ENCODE measurements around the gene SNRNP70. TPM values are rescaled to one million over a fixed set of nuclear protein-coding genes. Genes with fewer than 3 reads are reported as not detected.

The SNRNP70 gene
- polyA plus RNA-seq, 1 donor (not counting 4 experiments of a cell fraction or from before 2014, with no cell fraction given), result 149 TPM

DNA sequence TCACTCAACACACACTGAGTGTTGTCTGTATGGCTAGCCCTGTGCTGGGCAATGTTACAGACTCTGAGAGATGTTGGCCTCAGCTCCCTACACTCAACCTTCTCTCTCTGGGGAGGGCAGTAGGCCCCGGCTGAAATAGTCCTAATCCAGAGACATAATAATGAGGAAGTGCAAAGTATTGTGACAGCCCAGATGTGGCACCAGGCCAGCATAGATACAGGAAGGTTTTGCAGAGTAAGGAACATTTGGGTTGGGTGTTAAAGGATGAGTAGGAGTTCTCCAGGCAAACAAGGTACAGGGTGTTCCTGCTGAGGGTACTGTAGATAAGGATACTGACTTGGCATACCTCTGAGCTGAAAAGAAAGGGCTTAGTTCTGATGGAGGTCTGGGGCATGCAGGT is 31.3 kb downstream of the SNRNP70 start:
- H3K9me3 ChIP-seq (ENCODE audit: control insufficient read depth, low read depth, low read length), result no peaks in the 10 kb centered on the region
- H3K79me2 ChIP-seq (ENCODE audit: control insufficient read depth, insufficient read depth, low read length), result no peaks in the 10 kb centered on the region
- dilution Hi-C loops (cut with MboI; ENCODE audit: extremely low pct_ligation_motif_present, low sequenced_read_pairs), result no loop called here
- H3K27ac ChIP-seq (ENCODE audit: control insufficient read depth, insufficient read depth, low read length), result no peak overlapping the region
- no peak overlapping the region for H3K4me2 ChIP-seq (ENCODE audit: control insufficient read depth, extremely low read depth, insufficient read depth, low read depth, low read length)
- no peak for TF ChIP-seq EZH2 (IDR thresholded peaks at IDR 0.05; ENCODE audit: low read length)
- peaks cover 17% of the 10 kb centered on the region for H3K4me1 ChIP-seq (ENCODE audit: control insufficient read depth, extremely low read depth, insufficient read depth, low read length)
- no peaks in the 10 kb centered on the region for H4K20me1 ChIP-seq (ENCODE audit: control insufficient read depth, extremely low read depth, insufficient read depth, low read length)
- H3K9me1 ChIP-seq (ENCODE audit: control insufficient read depth, extremely low read depth, insufficient read depth, low read length), result no peaks in the 10 kb centered on the region
- DNase-seq (ENCODE audit: low read depth, low spot score) (no peak), FAIRE-seq (no peak)
- H3K4me3 ChIP-seq (ENCODE audit: control insufficient read depth in 2 of 3, extremely low read depth in 1 of 3, insufficient read depth in 2 of 3, low read depth in 1 of 3, low read length in 3 of 3), result no peak overlapping the region
- no peak overlapping the region for H3K9ac ChIP-seq (ENCODE audit: control insufficient read depth, extremely low read depth, insufficient read depth, low read length)
- no peaks in the 10 kb centered on the region for H3K27me3 ChIP-seq (ENCODE audit: control insufficient read depth, extremely low read depth, insufficient read depth, low read length)
- no peak overlapping the region for H2AFZ ChIP-seq (ENCODE audit: control insufficient read depth, low read length)
- H3K36me3 ChIP-seq (ENCODE audit: control insufficient read depth in 2 of 2, extremely low read depth in 1 of 2, insufficient read depth in 2 of 2, low read length in 2 of 2), result no peaks in the 10 kb centered on the region

DNA sequence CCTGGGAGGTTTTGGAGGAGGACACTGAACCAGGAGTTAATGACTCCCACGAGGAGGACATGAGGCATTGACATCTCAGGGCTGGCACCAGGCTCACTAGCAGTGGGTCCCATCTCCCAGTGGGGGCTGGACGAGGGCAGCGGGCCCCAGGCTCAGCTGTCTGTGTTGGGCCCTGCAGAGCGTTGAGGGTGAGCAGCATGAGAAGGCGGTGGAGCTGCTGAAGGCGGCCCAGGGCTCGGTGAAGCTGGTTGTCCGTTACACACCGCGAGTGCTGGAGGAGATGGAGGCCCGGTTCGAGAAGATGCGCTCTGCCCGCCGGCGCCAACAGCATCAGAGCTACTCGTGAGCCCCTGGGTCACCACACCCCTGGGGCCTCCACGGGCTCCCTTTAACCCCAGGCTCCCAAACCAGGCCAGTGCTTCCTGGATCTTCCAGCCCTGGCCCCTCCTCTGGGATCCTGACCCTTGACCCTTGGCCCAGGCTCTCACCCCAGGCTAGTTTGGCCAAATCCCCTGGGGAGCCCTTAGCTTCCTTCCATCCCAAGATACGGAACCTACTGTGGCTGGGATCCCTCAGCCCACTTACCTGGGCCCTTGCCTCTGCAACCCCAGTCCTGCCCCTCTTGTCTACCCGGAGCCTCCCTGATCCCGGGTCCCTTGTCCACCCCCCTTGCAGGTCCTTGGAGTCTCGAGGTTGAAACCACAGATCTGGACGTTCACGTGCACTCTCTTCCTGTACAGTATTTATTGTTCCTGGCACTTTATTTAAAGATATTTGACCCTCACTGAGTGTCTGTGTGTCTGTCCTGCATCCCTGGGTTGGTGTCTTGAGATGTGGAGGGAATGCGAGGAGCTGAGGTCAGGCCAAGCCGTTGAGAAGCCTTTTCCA is 32.7 kb downstream of the SNRNP70 start:
- peak overlapping the region; percentile 55 to 85 (median 83) for H3K4me3 ChIP-seq (ENCODE audit: control insufficient read depth in 2 of 3, extremely low read depth in 1 of 3, insufficient read depth in 2 of 3, low read depth in 1 of 3, low read length in 3 of 3)
- H3K27me3 ChIP-seq (ENCODE audit: control insufficient read depth, extremely low read depth, insufficient read depth, low read length), result no peaks in the 10 kb centered on the region
- H3K36me3 ChIP-seq (ENCODE audit: control insufficient read depth in 2 of 2, extremely low read depth in 1 of 2, insufficient read depth in 2 of 2, low read length in 2 of 2), result no peaks in the 10 kb centered on the region
- no peak for DNase-seq (ENCODE audit: low read depth, low spot score)
- peak overlapping the region; percentile 98 for H3K4me2 ChIP-seq (ENCODE audit: control insufficient read depth, extremely low read depth, insufficient read depth, low read depth, low read length)
- dilution Hi-C loops (cut with MboI; ENCODE audit: extremely low pct_ligation_motif_present, low sequenced_read_pairs), result no loop called here
- no peaks in the 10 kb centered on the region for H3K9me3 ChIP-seq (ENCODE audit: control insufficient read depth, low read depth, low read length)
- H3K9me1 ChIP-seq (ENCODE audit: control insufficient read depth, extremely low read depth, insufficient read depth, low read length), result no peaks in the 10 kb centered on the region
- H3K27ac ChIP-seq (ENCODE audit: control insufficient read depth, insufficient read depth, low read length), result peak overlapping the region; percentile 87
- peaks cover 17% of the 10 kb centered on the region for H3K4me1 ChIP-seq (ENCODE audit: control insufficient read depth, extremely low read depth, insufficient read depth, low read length)
- TF ChIP-seq, protein P1, sequence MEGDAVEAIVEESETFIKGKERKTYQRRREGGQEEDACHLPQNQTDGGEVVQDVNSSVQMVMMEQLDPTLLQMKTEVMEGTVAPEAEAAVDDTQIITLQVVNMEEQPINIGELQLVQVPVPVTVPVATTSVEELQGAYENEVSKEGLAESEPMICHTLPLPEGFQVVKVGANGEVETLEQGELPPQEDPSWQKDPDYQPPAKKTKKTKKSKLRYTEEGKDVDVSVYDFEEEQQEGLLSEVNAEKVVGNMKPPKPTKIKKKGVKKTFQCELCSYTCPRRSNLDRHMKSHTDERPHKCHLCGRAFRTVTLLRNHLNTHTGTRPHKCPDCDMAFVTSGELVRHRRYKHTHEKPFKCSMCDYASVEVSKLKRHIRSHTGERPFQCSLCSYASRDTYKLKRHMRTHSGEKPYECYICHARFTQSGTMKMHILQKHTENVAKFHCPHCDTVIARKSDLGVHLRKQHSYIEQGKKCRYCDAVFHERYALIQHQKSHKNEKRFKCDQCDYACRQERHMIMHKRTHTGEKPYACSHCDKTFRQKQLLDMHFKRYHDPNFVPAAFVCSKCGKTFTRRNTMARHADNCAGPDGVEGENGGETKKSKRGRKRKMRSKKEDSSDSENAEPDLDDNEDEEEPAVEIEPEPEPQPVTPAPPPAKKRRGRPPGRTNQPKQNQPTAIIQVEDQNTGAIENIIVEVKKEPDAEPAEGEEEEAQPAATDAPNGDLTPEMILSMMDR (optimal IDR thresholded peaks at IDR 0.05 in 1 of 3, IDR thresholded peaks at IDR 0.05 in 1 of 3, conservative IDR thresholded peaks at IDR 0.05 in 1 of 3; ENCODE audit: extremely low read depth in 1 of 3, insufficient read depth in 2 of 3, low read length in 3 of 3), result no peak
- TF ChIP-seq EZH2 (IDR thresholded peaks at IDR 0.05; ENCODE audit: low read length), result no peak
- H3K79me2 ChIP-seq (ENCODE audit: control insufficient read depth, insufficient read depth, low read length), result no peaks in the 10 kb centered on the region
- peak overlapping the region; percentile 83 for H2AFZ ChIP-seq (ENCODE audit: control insufficient read depth, low read length)
- no peak for FAIRE-seq
- H4K20me1 ChIP-seq (ENCODE audit: control insufficient read depth, extremely low read depth, insufficient read depth, low read length), result no peaks in the 10 kb centered on the region
- peak overlapping the region; percentile 83 for H3K9ac ChIP-seq (ENCODE audit: control insufficient read depth, extremely low read depth, insufficient read depth, low read length)

Measured in keratinocyte (primary cell).